ENCODE results near the gene LURAP1L. TPM values are rescaled to one million over a fixed set of nuclear protein-coding genes. Genes with fewer than 3 reads are reported as not detected.

LURAP1L gene
- total and polyA plus RNA-seq, 9 of the 15 experiments (the other 6 are each of a cell fraction or from before 2014, with no cell fraction given): 0.06 to 0.28 (median 0.07) TPM; not detected in 4

GRCh38 chr9:12730927-12731326 lies 43.9 kb upstream of the LURAP1L start (continued):
- TF ChIP-seq ZNF277 (CRISPR knock-in tag; IDR thresholded peaks at IDR 0.05; ENCODE audit: borderline replicate concordance) (no peak), KLF13 (tag; IDR thresholded peaks at IDR 0.05; ENCODE audit: borderline replicate concordance, low read depth) (no peak), XRCC5 (IDR thresholded peaks at IDR 0.05; ENCODE audit: low read depth, low read length) (no peak)

- WGBS (ENCODE audit: insufficient coverage, low coverage, missing lambda C conversion rate): 0% methylated on average over 3 of the region's 3 CpGs
- TF ChIP-seq ARID2 (IDR thresholded peaks at IDR 0.05) (no peak), ZNF764 (CRISPR knock-in tag; IDR thresholded peaks at IDR 0.05; ENCODE audit: low read depth) (no peak), ZBTB12 (CRISPR knock-in tag; IDR thresholded peaks at IDR 0.05) (no peak), TAF7 (tag; IDR thresholded peaks at IDR 0.05) (no peak), SMARCA4 (IDR thresholded peaks at IDR 0.05) (no peak), MAX (CRISPR knock-in tag; IDR thresholded peaks at IDR 0.05) (no peak), MECOM (CRISPR knock-in tag; IDR thresholded peaks at IDR 0.05) (no peak), ZNF133 (CRISPR knock-in tag; IDR thresholded peaks at IDR 0.05) (no peak), HNRNPL (IDR thresholded peaks at IDR 0.05; ENCODE audit: low read depth, low read length) (no peak), ATF2 (CRISPR knock-in tag; IDR thresholded peaks at IDR 0.05) (no peak), ZBTB2 (IDR thresholded peaks at IDR 0.05) (no peak), KHSRP (IDR thresholded peaks at IDR 0.05) (no peak)
- CTCF ChIA-PET (ENCODE audit: low intra/inter-chr PET ratio): no interaction called here
- no peaks in the 10 kb centered on the region for H3K4me1 ChIP-seq (replicated peaks in 1 of 2; ENCODE audit: control insufficient read depth in 2 of 2, insufficient read depth in 2 of 2, low read length in 2 of 2)
- no peak overlapping the region for H3K27ac ChIP-seq (ENCODE audit: extremely low read depth, low read depth, low read length)
- POLR2A ChIA-PET: no interaction called here
- no peaks in the 10 kb centered on the region for H3K36me3 ChIP-seq (ENCODE audit: control insufficient read depth, insufficient read depth, low read length)
- intact Hi-C loops (cut with micrococcal nuclease): no loop called here
- BruUV-seq (replicated peaks): no TSS peak
- no peak overlapping the region for H2AFZ ChIP-seq (ENCODE audit: low read depth, low read length)
- in situ Hi-C loops (cut with MboI): no loop called here
- ATAC-seq (no peak), FAIRE-seq (no peak), DNase-seq (ENCODE audit: extremely low read depth in 1 of 4, low spot score in 3 of 4) (no peak)
- no peak overlapping the region for H3K4me2 ChIP-seq (ENCODE audit: insufficient read depth, low read length)
- no peak overlapping the region for H3K9ac ChIP-seq (ENCODE audit: insufficient read depth in 1 of 2, low read depth in 2 of 2, low read length in 2 of 2)
- no peaks in the 10 kb centered on the region for H3K27me3 ChIP-seq (ENCODE audit: control insufficient read depth in 2 of 2, insufficient read depth in 2 of 2, low read length in 2 of 2)
- no peaks in the 10 kb centered on the region for H3K79me2 ChIP-seq (ENCODE audit: control insufficient read depth, insufficient read depth, low read length)
- no peaks in the 10 kb centered on the region for H3K9me3 ChIP-seq (replicated peaks; ENCODE audit: control insufficient read depth, insufficient read depth, low read depth, low read length)
- H3K9me1 ChIP-seq (ENCODE audit: control insufficient read depth, insufficient read depth, low read length): no peaks in the 10 kb centered on the region
- H3K4me3 ChIP-seq: no peak overlapping the region
- H4K20me1 ChIP-seq (replicated peaks; ENCODE audit: control insufficient read depth, insufficient read depth, low read length): no peaks in the 10 kb centered on the region
Measured at GRCh38 chr9:12732971-12733370, 41.8 kb upstream of the LURAP1L start.
